GM21381 (cell line): ENCODE data around the gene POLR2E.

Experiments
- ATAC-seq: cut with Tn5 transposase; IDR thresholded peaks from one replicate; pipeline ENCODE4 v1.9.1; 2021; ENCODE audit warnings: mild to moderate bottlenecking, moderate library complexity; ENCODE audit not compliant: unreplicated experiment

Gene POLR2E

DNA sequence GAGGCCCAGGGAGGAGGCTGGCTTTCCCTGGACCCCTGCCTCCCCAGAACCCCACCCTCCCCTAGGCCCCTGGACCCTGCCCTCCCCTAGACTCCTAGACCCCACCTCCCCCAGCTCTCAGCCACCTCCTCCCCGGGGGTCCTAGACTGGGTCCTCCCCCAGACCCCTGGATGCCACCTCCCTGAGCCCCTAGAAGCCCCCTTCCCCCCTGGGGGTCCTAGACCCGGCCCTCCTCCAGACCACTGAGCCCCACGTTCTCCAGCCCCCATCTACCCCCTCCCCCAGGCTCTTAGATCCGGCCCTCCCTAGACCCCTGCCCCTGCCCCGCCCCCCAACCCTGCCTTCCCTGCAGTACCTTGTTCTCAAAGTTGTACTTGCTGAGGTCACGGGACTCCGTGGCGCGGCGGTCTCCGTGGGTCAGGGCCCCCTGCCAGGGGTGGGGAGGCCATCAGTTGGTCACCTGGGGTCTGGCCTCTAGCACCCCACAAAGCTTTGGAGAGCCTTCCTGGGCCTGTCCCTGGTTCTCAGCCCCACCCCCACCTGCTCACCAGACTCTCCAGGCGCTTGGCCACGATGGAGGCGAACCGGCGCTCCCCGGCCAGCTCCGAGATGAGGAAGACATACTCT lies 16.6 kb upstream of the POLR2E start:
- ATAC-seq = no peak

DNA sequence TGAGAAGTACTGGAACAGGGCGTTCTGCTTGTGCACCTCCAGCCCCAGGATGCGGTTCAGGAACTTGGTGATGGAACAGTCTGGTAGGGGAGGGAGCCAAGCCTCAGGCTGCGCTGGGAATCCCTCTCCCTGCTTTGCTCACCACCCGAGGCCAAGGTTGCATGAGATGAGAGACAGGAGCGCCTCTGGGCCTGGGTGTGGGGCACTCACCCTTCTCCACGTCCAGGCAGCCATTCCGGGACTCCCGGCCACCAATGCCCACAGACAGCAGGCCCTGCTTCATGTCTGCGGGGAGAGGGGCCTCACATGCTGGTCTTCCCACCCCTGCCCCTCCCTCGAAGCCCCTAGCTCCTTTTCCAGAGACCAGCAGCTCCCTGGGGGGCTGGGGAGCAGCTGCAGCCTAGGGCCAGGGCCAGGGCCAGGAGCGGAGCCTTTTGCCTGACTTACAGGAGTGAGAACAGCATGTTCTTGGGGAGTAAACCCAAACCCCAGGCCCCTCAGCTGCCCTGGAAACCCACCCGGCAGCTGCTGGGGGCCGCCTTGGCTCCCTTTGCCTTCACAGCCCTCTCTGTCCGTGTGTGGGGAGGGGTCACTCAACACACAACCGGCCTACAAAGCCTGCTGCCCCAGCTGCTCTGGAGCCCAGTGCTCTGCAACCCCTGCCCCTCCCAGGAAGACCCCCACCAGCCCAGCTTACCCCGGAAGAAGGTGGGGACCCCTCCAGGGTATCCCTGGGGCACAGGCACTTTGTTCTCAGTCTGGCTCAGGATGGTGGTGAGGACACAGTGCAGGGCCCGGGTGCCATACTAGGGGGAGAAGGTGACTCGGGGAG lies 15.8 kb upstream of the POLR2E start:
- ATAC-seq = no peak

- no peak for ATAC-seq
Observed at GRCh38 chr19:1109697-1110671, 14.8 kb upstream of the POLR2E start.

GRCh38 chr19:1109032-1109551 lies 13.9 kb upstream of the POLR2E start:
- ATAC-seq = no peak

DNA sequence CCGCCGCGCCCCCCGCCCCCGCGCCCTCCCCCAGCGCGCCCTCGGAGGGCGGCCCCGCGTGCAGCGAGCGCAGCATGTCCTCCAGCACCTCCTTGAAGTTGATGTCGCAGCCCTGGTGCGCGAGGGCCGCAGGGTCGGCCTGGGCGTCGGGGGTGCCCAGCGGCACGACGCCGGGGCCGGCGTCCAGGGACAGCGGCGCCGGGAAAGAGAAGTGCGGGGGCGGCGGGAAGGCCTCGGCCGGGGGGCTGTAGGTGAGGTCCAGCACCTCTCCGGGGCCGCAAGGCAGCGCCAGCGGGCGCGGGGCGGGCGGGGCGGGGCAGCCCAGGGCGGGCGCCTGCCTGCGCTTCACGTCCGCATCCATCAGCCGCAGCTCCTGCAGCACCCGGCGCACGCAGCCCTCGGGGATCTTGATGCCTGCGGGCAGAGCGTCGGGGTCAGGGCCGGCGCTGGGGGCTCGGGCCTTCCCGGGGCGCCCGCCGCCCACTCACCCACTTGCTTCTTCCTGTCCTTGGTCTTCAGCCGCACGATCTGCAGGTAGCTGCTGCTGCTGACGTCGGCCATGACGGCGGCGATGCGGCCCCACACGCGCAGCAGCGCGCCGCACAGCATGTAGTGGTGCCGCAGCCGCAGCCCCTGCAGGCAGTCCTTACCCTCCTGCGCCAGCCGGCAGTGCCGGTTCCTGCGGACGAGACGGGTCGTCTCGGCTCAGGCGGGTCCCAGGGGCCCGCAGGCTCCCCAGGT lies 13.3 kb upstream of the POLR2E start:
- no peak for ATAC-seq

DNA sequence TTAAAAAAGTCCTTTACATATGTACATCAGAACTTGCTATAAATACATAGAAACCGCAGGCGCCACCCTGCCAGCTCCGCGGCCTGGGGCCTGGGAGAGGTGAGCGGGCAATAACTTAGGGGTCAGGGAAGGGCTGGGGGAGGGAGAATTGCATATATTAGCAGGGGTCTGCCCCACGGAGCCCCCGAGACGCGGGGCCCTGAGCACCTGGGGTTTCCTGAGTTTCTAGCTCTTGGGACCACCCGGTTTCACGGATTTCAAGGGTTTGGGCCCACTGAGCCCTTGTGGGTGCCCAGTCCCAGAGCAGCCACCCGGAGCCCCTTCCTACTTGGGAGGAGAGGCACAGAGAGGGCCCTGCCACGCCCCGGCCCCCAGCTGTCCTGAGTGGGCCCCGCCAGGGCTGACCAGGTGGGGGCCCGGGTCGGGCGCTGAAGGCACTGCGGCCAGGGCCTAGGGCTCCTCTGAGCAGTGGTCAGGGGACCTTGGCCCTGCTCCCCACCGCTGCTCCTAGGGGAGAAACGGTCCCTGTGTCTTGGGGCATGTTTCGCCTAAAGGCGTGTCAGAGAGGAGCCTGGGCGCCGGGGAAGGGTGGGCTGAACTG lies 12.6 kb upstream of the POLR2E start:
- ATAC-seq = no peak

- ATAC-seq = no peak
Observed at GRCh38 chr19:1106841-1107660, 11.9 kb upstream of the POLR2E start.

DNA sequence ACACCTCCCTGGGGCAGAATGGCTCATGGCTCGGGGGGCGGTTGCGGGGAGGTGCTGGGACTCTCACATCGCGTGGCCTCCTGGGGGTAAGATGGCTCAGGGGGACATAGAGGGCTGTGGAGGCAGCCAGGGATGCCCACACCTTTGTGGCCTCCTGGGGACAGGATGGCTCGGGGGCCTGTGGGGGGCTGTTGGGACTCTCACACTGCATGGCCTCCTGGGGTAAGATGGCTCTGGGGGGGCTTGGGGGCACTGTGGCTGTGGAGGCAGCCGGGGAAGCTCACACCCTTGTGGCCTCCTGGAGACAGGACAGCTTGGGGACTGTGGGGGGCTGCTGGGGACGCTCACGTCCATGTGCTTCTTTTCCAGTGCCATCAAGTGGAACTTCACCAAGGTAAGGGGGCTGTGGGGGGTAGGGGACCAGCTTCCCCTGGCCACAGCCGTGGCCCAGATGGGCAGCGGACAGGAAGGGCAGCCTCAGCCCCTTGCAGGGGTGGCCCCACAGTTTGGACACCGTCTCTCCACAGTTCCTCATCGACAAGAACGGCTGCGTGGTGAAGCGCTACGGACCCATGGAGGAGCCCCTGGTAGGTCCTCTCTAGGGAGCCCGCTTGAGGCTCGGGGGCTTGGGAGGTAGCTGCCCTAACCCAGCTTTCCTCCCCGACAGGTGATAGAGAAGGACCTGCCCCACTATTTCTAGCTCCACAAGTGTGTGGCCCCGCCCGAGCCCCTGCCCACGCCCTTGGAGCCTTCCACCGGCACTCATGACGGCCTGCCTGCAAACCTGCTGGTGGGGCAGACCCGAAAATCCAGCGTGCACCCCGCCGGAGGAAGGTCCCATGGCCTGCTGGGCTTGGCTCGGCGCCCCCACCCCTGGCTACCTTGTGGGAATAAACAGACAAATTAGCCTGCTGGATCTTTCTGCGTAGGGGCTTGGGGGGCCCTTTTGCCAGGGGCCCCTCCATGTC lies 11.0 kb upstream of the POLR2E start:
- ATAC-seq = no peak

- ATAC-seq = no peak
Observed at GRCh38 chr19:1105008-1105872, 10.1 kb upstream of the POLR2E start.

- ATAC-seq = peak; percentile 36
Observed at GRCh38 chr19:1104311-1105007, 9.3 kb upstream of the POLR2E start.

- ATAC-seq = peak; percentile 58
Observed at GRCh38 chr19:1103708-1104310, 8.6 kb upstream of the POLR2E start, which contains the start of gene GPX4. TSS of gene GPX4 (plus strand) at chr19:1103994. CDS start at chr19:1104044, 50 bp downstream.

GRCh38 chr19:1103132-1103707 lies 8.0 kb upstream of the POLR2E start:
- no peak for ATAC-seq

- no peak for ATAC-seq
Observed at GRCh38 chr19:1102407-1103131, 7.4 kb upstream of the POLR2E start.

DNA sequence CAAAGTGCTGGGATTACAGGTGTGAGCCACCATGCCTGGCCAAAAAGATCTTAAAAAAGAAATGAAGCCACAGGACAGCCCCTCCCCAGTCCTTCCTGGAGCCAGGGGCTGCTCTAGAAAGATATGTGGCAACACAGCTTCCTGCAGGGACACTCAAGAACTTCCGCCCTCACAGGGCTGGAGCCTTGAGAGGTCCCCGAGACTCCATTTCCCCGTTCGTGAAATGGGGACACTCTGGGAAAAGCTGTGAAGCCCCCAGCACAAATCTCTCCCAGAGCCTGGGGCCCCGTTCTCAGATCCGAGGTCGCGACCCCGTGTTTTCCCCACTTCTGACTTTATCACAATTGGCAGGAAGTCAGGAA lies 6.1 kb upstream of the POLR2E start:
- ATAC-seq = no peak
